Dermis blood vessel endothelial cell (primary cell): ENCODE results near the gene F2R. TPM values are rescaled to one million over a fixed set of nuclear protein-coding genes. Genes with fewer than 3 reads are reported as not detected.
"Not testable (repeated sequence)": the region's sequence is repeated elsewhere in the genome, so short reads cannot be mapped to it uniquely, and the experiment has no call there.

ENCODE experiments used
- DNase-seq: peaks from one replicate; pipeline ENCODE4 v3.0.0; 2010
- total RNA-seq: library from RNA; depleted of rRNA; stranded (reverse); fragments of >200 nt; gene quantifications from 2 replicates; pipeline ENCODE4 v1.2.3, GENCODE V29; 2014

Gene F2R
- 99.4 and 122 TPM in 2 replicates for total RNA-seq

DNA sequence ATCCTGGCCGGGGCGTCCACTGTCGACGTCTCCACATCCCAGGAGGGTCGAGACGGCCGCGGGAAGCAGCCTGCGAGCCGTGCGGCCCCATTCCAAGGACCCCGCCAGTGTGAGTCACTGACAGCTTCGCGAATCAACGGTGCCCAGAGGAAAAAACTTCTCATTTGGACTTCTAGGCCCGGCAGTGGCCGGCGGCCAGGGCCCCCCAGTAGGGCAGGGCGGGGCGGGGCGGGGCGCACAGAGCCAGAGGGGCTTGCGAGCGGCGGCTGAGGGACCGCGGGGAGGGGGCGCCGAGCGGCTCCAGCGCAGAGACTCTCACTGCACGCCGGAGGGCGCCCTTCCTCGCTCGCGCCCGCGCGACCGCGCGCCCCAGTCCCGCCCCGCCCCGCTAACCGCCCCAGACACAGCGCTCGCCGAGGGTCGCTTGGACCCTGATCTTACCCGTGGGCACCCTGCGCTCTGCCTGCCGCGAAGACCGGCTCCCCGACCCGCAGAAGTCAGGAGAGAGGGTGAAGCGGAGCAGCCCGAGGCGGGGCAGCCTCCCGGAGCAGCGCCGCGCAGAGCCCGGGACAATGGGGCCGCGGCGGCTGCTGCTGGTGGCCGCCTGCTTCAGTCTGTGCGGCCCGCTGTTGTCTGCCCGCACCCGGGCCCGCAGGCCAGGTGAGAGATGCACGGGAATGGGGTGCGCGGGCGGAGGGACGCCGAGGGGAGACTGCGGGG lies at the start of gene F2R:
Gene F2R, plus strand, starts transcription at position 391 of the 720 bp plus-strand sequence. Its CDS starts 182 bp downstream, at position 573.
- DNase-seq = peak; percentile 89

DNA sequence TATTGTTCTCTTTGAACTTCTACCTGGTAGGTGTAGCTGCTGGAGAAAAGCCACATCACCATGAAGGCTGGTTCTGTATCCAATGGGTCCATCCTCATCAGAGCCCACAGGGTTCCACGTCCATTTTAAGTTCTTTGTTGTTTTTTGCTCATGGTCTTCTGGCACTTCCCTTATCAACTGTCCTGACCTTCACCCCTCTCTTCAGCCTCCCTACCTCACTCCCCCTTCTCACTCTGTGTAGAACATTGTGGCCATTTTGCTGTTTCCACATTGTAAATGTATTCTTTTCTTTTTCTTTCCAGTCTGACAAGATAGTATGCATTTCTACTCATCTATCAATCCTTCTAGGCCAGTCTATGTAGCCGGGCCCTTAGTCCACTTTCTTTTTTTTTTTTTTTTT lies 48.4 kb upstream of the F2R start:
- DNase-seq = no peak

DNA sequence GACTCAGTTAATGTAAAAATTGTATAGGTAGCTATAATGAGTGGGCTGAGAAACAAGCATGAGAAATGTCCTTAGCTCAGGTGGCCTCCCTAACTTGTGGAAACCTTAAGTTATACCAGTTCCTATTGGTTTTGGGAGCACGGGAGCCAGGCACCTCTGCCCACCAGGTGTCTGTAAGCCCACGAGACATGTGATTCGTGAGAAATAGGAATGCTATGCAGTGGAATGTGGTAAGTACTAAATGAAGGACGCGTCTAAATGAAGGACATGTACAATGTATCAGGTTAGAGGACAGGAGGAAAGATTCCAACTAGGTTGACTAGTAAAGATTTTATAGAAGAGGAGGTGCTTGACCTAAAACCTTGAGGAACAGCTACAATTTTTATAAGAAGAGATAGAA lies 46.7 kb upstream of the F2R start:
- no peak for DNase-seq

- no peak for DNase-seq
These were observed 45.4 kb upstream of the F2R start for GRCh38 chr5:76670508-76670907.

GRCh38 chr5:76672242-76672641 lies 43.7 kb upstream of the F2R start:
- DNase-seq = no peak

DNA sequence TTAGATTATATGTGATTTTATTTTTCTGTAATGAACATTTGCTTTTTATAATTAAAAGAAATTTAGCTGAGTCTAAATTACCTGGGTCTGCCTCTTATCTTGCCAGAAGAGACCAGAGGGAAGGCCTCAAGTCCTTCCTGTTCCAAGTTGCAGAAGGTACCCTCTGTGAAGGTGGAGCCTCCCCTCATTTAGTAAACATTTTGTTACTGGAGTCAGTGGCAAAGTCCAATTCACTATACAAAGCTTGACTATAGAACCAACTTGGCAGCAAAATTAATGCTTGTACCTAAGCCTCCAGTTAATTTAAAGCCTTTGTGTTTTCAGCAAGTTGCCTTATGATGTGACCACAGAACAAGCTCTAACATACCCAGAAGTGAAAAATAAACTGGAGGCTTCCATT lies 42.8 kb upstream of the F2R start:
- no peak for DNase-seq

DNA sequence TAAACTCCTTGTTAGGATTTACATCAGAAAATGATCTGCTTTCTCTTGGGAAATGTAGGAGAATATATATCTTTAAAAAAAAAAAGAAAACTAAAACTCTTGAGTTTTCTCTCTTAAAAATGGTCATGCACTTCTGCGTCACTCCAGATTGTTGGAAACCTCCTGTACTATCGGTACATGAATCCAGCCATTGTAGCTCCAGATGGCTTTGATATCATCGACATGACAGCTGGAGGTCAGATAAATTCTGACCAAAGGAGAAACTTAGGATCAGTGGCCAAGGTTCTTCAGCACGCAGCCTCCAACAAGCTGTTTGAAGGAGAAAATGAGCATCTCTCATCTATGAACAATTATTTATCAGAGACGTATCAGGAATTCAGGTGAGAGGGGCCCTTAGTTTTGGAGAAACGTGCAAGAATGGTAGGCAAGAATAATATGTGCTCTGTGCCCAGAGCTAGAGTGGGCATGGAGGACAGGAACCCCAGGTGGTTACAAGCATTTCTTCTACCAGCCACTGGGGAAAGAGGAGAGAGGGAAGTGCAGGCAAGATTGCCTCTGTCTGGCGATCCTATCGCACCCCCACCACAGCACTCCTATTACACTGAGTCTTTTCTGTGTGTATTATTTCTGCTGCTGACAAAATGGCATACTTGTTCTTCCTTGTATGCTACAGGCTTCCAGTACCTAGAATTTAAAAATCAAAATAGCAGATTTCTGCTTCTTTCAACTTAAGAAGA lies 41.4 kb upstream of the F2R start:
- DNase-seq = no peak

GRCh38 chr5:76675364-76675763 lies 40.6 kb upstream of the F2R start:
- no peak for DNase-seq

- DNase-seq = no peak
These were observed 38.0 kb upstream of the F2R start for GRCh38 chr5:76677849-76678472.

DNA sequence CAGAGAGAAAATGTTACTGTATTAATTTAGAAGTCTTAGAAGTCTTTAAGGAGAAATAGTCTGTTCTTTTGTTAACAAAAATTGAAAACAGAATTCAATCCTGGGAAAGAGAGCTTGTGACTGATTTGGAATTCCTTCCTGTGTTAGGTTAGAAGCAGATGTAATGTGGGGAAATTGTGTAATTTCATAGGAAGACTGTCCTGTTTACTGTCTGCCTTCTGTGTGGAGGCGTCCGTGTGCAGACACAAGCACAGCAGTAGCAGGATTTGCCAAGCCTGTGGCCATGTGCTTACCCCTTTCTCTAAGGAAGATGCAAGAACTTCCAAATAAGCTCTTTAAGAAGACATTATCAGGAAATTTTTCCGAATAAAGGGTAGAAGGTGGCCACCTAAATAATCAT lies 36.7 kb upstream of the F2R start:
- peak; percentile 71 for DNase-seq

DNA sequence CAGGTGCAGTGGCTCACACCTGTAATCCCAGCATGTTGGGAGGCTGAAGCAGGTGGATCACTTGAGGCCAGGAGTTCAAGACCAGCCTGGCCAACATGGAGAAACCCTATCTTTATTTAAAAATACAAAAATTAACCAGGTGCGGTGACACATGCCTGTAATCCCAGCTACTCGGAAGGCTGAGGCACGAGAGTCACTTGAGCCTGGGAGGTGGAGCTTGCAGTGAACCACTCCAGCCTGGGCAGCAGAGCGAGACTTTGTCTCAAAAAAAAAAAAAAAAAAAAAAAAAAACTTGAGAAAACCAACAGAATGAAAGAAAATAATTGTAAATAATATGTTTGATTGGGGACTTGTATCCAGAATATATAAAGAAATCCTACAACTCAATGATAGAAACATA lies 35.1 kb upstream of the F2R start:
- not testable (repeated sequence) for DNase-seq

DNA sequence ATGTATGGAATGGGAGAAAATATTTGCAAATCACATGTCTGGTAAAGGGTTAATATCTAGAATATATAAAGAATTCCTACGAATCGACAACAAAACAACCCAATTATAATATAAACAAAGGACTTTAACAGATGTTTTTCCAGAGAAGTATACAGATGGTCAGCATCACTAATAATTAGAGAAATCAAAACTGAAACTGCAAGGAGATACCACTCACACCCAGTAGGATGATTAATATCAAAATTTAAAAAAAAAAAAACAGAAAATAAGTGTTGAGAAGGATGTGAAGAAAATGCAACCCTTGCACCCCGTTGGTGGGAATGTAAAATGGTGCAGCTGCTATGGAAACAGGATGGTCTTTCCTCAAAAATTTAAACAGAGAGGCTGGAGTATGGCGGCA lies 34.6 kb upstream of the F2R start:
- no peak for DNase-seq

- no peak for DNase-seq
These were observed 33.5 kb upstream of the F2R start for GRCh38 chr5:76682387-76682786.

- no peak for DNase-seq
These were observed 31.9 kb upstream of the F2R start for GRCh38 chr5:76683816-76684731.

DNA sequence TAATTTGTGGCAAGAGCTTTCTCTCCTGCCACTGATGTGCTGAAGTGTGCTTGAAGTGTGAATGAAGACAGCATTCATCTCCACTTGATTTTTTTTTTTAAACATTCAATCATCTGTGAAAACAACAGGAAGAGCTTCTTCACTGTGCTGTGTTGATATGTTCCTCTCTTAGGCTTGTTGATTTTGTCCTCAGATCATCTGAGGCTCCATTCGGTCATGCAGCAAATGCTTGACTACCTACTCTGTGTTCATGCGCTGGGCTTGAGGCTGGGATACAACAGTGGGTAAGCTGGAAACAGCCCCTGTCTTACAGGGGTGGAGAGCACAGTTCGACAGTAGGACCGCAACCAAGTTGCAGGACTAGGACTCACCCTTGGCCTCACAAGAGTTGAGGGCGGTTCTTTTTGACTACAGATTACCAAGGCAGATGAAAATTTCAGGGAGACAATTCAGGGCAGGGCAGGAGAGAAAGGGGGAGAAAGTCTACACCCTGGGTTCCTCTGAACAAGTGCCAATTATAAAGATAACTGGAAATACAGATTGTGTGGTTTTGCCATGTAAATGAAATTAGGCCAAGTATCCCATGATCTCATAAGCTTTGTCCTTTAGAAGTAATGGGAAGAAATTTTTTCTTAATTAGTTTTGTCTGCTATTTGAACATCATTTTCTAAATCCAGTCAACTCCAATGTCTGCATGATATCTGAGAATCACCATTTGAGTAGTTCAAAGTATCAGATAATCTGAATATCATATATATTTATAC lies 31.0 kb upstream of the F2R start:
- DNase-seq = no peak

- DNase-seq = no peak
These were observed 30.2 kb upstream of the F2R start for GRCh38 chr5:76685704-76686103.

DNA sequence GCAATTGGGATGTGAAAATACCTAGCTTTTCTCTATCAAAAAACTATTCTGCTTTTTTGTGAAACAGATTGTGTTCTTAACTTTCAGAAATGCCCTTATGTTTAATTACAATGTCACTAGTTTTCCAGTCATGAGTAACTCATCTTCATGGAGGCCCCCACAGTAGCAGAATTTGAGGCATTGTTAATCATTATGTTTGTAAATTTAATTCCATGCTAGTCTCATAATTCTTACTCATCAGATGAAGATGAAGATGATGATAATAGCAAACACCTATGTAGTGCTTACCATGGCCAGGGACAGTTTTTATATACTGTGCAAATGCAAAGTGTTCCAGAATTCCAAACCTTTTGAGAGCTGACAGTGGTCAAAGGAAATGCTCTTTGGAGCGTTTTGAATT lies 27.7 kb upstream of the F2R start:
- DNase-seq = no peak

DNA sequence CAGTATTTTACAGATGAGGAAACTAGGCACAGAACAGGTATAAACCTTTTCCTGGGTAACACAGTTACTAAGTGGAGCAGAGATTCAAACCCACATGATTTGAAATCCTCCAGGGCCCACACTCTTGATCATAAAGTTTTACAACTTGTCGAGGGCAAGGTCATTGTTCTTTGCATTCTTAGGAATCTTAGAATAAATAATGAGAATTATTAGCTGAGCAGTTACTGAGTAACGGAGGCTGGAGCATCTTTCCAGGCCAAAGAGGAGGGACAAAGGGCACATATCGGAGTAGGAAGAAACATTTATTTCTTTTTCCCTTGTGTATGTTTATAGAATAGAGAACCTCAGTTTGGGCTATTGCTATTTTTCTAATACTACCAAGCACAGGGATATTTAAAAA lies 27.1 kb upstream of the F2R start:
- no peak for DNase-seq

GRCh38 chr5:76689321-76690036 lies 26.4 kb upstream of the F2R start:
- peak; percentile 85 for DNase-seq

- DNase-seq = no peak
These were observed 25.8 kb upstream of the F2R start for GRCh38 chr5:76690037-76690679.
